Natural killer cell (primary cell): Measurements from ENCODE around the gene CAPN14. TPM values are rescaled to one million over a fixed set of nuclear protein-coding genes. Genes with fewer than 3 reads are reported as not detected.

Experiments used
- ATAC-seq, 3 donors: fragments of 150-1000 bp in 2 of 3; fragments of 200-7000 bp in 1 of 3; cut with Tn5 transposase; 1 replicate in 1 of 3; 2 replicates in 2 of 3; pipeline ENCODE4 v1.10.0; 2021; ENCODE audit warnings: mild to moderate bottlenecking in 2 of 3, moderate library complexity in 2 of 3
- DNase-seq, 2 donors: peaks; one replicate each; pipeline versions ENCODE4 v3.0.0 to v3.0.0-alpha.2; 2013 to 2021; ENCODE audit warnings: mixed read lengths in 1 of 2
- H3K27ac ChIP-seq: one replicate; pipeline ENCODE4 v1.5.1; 2013; ENCODE audit warnings: mild to moderate bottlenecking, low read length
- H3K27me3 ChIP-seq: one replicate; pipeline ENCODE4 v1.6.1; 2013; ENCODE audit warnings: low read length; ENCODE audit not compliant: control insufficient read depth, insufficient read depth
- H3K36me3 ChIP-seq: one replicate; pipeline ENCODE4 v1.6.1; 2013; ENCODE audit warnings: low read length; ENCODE audit not compliant: control insufficient read depth, insufficient read depth
- H3K4me1 ChIP-seq: one replicate; pipeline ENCODE4 v1.6.1; 2013; ENCODE audit warnings: low read length; ENCODE audit not compliant: control insufficient read depth, insufficient read depth
- H3K4me3 ChIP-seq: one replicate; pipeline ENCODE4 v1.5.1; 2013; ENCODE audit warnings: low read length
- H3K9me3 ChIP-seq: one replicate; pipeline ENCODE4 v1.6.1; 2013; ENCODE audit warnings: low read length; ENCODE audit not compliant: control insufficient read depth, insufficient read depth
- H3K27ac Mint-ChIP-seq, 2 donors: one replicate each; pipeline ENCODE4 v1.8.0; 2022; ENCODE audit warnings: mild to moderate bottlenecking in 2 of 2, mixed read lengths in 2 of 2, moderate library complexity in 1 of 2
- H3K27me3 Mint-ChIP-seq, 2 donors: one replicate each; pipeline ENCODE4 v1.8.0; 2022; ENCODE audit warnings: low read depth in 2 of 2, mixed read lengths in 2 of 2
- H3K36me3 Mint-ChIP-seq: one replicate; pipeline ENCODE4 v1.8.0; 2022; ENCODE audit warnings: mixed read lengths
- H3K4me1 Mint-ChIP-seq, 2 donors: one replicate each; pipeline ENCODE4 v1.8.0; 2022; ENCODE audit warnings: mixed read lengths in 2 of 2
- H3K4me3 Mint-ChIP-seq: one replicate; pipeline ENCODE4 v1.8.0; 2022; ENCODE audit warnings: mild to moderate bottlenecking, moderate library complexity, mixed read lengths
- H3K9me3 Mint-ChIP-seq, 2 donors: one replicate each; pipeline ENCODE4 v1.8.0; 2022; ENCODE audit warnings: mixed read lengths in 2 of 2
- CTCF ChIP-seq: fragments of 200-600 bp; IDR thresholded peaks from one replicate; pipeline ENCODE4 v1.8.0; 2022; ENCODE audit warnings: antibody characterized with exemption
- WGBS: methylation state at CpG from one replicate; pipeline ENCODE4 v1.1.7; 2013; ENCODE audit warnings: missing lambda C conversion rate; ENCODE audit not compliant: insufficient coverage; 5-methylcytosine and 5-hydroxymethylcytosine counted together
- intact Hi-C: fragments of 100-400 bp; cut with micrococcal nuclease; formaldehyde crosslinking; loops from one replicate; pipeline ENCODE4 v1.14.2; 2022
- total RNA-seq, 4 donors: library from RNA; stranded (reverse); fragments of 120-200 nt in 1 of 4; gene quantifications; one replicate each; pipeline versions ENCODE4 v1.2.3 to v1.2.4, GENCODE V29; 2013 to 2022

CAPN14 gene
- total RNA-seq, 3 donors from 2014 or later (not counting 1 experiment from before 2014, with no cell fraction given) = 0.33 to 0.43 TPM; not detected in 1

GRCh38 chr2:31263636-31264190, 46.4 kb upstream of the CAPN14 start:
- no peak overlapping the region for H3K27ac Mint-ChIP-seq

DNA sequence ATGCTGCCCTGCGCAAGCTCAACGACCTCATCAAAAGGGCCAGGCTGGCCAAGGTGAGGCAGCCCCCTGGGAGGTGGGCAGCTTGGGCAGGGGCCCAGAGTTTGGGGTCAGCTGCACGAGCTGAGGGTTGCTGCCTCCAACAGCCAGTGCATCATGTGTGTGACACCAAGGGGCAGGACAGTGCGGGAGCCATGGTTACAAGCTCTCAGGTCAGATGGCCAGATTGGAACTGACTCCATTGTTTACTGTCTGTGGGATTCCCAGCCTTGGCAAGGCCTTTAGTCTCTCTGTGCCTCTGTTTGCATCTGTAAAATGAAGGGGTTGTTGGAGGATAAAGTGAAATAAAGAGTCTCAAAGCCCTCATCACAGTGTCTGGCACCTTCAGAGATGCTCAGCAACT, 43.6 kb upstream of the CAPN14 start:
- H3K27ac Mint-ChIP-seq = no peak overlapping the region
- no peak overlapping the region for H3K27ac ChIP-seq
- no peaks in the 10 kb centered on the region for H3K36me3 Mint-ChIP-seq
- WGBS = 89% methylated on average over 4 of the region's 4 CpGs
- ATAC-seq (no peak), DNase-seq (no peak)
- no peaks in the 10 kb centered on the region for H3K27me3 ChIP-seq
- H3K4me1 ChIP-seq = no peaks in the 10 kb centered on the region
- no peaks in the 10 kb centered on the region for H3K4me1 Mint-ChIP-seq
- no peak overlapping the region for H3K4me3 Mint-ChIP-seq
- no peak overlapping the region for H3K4me3 ChIP-seq
- peaks cover under 1% of the 10 kb centered on the region for H3K36me3 ChIP-seq
- intact Hi-C loops = no loop called here
- no peak for TF ChIP-seq CTCF
- H3K27me3 Mint-ChIP-seq = no peaks in the 10 kb centered on the region
- no peaks in the 10 kb centered on the region for H3K9me3 Mint-ChIP-seq
- H3K9me3 ChIP-seq = no peaks in the 10 kb centered on the region

More at GRCh38 chr2:31263636-31264190, 46.4 kb upstream of the CAPN14 start:
- no peak for ATAC-seq
- TF ChIP-seq CTCF = no peak
- Histone ChIP-seq H3K27ac (no peak overlapping the region), H3K4me1 (no peaks in the 10 kb centered on the region), H3K4me3 (no peak overlapping the region), H3K36me3 (peaks cover 2% of the 10 kb centered on the region), H3K27me3 (no peaks in the 10 kb centered on the region), H3K9me3 (no peaks in the 10 kb centered on the region)
- intact Hi-C loops = no loop called here
- Mint-ChIP-seq H3K9me3 (no peaks in the 10 kb centered on the region), H3K36me3 (no peaks in the 10 kb centered on the region), H3K4me3 (no peak overlapping the region), H3K4me1 (no peaks in the 10 kb centered on the region), H3K27me3 (no peaks in the 10 kb centered on the region)
- 79% methylated on average over 3 of the region's 3 CpGs for WGBS
- no peak for DNase-seq

- no peaks in the 10 kb centered on the region for H3K27me3 Mint-ChIP-seq
- intact Hi-C loops = no loop called here
- H3K27ac Mint-ChIP-seq = no peak overlapping the region
- H3K27me3 ChIP-seq = no peaks in the 10 kb centered on the region
- ATAC-seq = no peak
- no peaks in the 10 kb centered on the region for H3K9me3 ChIP-seq
- H3K4me3 ChIP-seq = no peak overlapping the region
- no peaks in the 10 kb centered on the region for H3K36me3 ChIP-seq
- no peaks in the 10 kb centered on the region for H3K9me3 Mint-ChIP-seq
- H3K4me3 Mint-ChIP-seq = no peak overlapping the region
- no peaks in the 10 kb centered on the region for H3K4me1 ChIP-seq
- no peak overlapping the region for H3K27ac ChIP-seq
- no peak for DNase-seq
- H3K36me3 Mint-ChIP-seq = no peaks in the 10 kb centered on the region
- H3K4me1 Mint-ChIP-seq = no peaks in the 10 kb centered on the region
- TF ChIP-seq CTCF = no peak
- WGBS = 94% methylated on average over 2 of the region's 3 CpGs
Measured at GRCh38 chr2:31259075-31259474, 41.8 kb upstream of the CAPN14 start.

DNA sequence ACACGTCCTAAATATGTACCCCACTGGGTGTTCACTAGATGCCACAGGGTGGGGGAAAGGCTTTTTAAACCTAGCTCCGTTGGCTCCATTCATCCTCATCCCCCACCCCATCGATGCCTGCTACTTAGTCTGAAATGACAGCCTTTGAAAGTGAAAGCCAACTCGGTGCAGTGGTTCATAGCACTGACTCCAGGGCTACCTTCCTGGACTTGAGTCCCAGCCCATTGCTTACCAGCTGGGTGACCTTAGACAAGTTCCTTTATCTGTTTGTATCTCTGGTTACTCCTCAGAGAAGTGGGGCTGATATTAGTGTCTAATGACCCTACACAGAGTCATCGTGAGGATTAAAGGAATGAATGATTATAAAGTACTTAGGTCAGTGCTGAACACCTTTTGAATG, 41.0 kb upstream of the CAPN14 start:
- Mint-ChIP-seq H3K9me3 (no peaks in the 10 kb centered on the region), H3K36me3 (no peaks in the 10 kb centered on the region), H3K4me1 (no peaks in the 10 kb centered on the region), H3K27me3 (no peaks in the 10 kb centered on the region), H3K27ac (no peak overlapping the region), H3K4me3 (no peak overlapping the region)
- peaks cover 3% of the 10 kb centered on the region for H3K4me1 ChIP-seq
- no peak for TF ChIP-seq CTCF
- H3K27me3 ChIP-seq = no peaks in the 10 kb centered on the region
- WGBS = 78% methylated on average over 5 of the region's 5 CpGs
- H3K9me3 ChIP-seq = no peaks in the 10 kb centered on the region
- intact Hi-C loops = no loop called here
- no peaks in the 10 kb centered on the region for H3K36me3 ChIP-seq
- no peak for ATAC-seq
- DNase-seq = no peak
- H3K27ac ChIP-seq = no peak overlapping the region
- H3K4me3 ChIP-seq = no peak overlapping the region
